Neutrophil (primary cell): ENCODE results near the gene CD34.
A peak's percentile ranks its signal among the peaks of the same experiment; 100 is the strongest.

Source experiments
- H3K27ac ChIP-seq: fragments of 200-600 bp; sonication (generic); 2 replicates; pipeline ENCODE4 v1.5.1; 2016; ENCODE audit warnings: mild to moderate bottlenecking, moderate library complexity
- H3K27me3 ChIP-seq: fragments of 200-600 bp; sonication (generic); 2 replicates; pipeline ENCODE4 v1.6.0; 2016; ENCODE audit warnings: mild to moderate bottlenecking
- H3K36me3 ChIP-seq: fragments of 200-600 bp; sonication (generic); 2 replicates; pipeline ENCODE4 v1.5.1; 2017
- H3K4me1 ChIP-seq, 2 experiments: fragments of 200-600 bp in 1 of 2; sonication (generic) in 1 of 2; 1 replicate in 1 of 2; 2 replicates in 1 of 2; pipeline versions ENCODE4 v1.5.1 to v1.6.1; 2013 to 2016; ENCODE audit warnings: low read depth in 1 of 2, low read length in 1 of 2, mild to moderate bottlenecking in 1 of 2, moderate library complexity in 1 of 2; ENCODE audit not compliant: control insufficient read depth in 1 of 2, insufficient read depth in 1 of 2
- H3K4me3 ChIP-seq, 2 experiments: fragments of 200-600 bp in 1 of 2; sonication (generic) in 1 of 2; 1 replicate in 1 of 2; 2 replicates in 1 of 2; pipeline ENCODE4 v1.5.1; 2013 to 2016; ENCODE audit warnings: low read depth in 1 of 2, low read length in 1 of 2, mild to moderate bottlenecking in 1 of 2, moderate library complexity in 1 of 2
- H3K9me3 ChIP-seq: fragments of 200-600 bp; sonication (generic); 2 replicates; pipeline ENCODE4 v1.5.1; 2016
- TF ChIP-seq, protein P1 (sequence below): fragments of 200-600 bp; sonication (generic); IDR thresholded peaks from 2 replicates; pipeline ENCODE4 v1.5.1; 2016; ENCODE audit warnings: antibody characterized with exemption

Gene CD34

DNA sequence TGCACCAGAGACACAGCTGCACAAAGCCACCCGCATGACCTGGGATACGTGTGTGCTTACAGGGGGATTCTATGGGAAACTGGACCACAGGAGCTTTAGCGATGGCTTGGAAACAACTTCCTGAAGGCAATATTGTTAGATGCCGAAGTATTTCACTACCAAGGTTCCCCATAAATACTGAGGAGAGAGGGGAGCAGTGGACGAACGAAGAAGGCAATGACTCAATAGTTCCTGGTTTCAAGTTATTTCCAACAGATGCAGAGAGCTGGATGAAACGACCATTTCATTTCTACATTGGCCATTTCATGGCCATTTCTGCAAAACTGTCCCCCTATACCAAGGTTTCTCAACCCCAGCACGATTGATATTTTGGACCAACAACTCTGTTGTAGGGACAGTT is 61.3 kb downstream of the CD34 start:
- TF ChIP-seq, protein P1, sequence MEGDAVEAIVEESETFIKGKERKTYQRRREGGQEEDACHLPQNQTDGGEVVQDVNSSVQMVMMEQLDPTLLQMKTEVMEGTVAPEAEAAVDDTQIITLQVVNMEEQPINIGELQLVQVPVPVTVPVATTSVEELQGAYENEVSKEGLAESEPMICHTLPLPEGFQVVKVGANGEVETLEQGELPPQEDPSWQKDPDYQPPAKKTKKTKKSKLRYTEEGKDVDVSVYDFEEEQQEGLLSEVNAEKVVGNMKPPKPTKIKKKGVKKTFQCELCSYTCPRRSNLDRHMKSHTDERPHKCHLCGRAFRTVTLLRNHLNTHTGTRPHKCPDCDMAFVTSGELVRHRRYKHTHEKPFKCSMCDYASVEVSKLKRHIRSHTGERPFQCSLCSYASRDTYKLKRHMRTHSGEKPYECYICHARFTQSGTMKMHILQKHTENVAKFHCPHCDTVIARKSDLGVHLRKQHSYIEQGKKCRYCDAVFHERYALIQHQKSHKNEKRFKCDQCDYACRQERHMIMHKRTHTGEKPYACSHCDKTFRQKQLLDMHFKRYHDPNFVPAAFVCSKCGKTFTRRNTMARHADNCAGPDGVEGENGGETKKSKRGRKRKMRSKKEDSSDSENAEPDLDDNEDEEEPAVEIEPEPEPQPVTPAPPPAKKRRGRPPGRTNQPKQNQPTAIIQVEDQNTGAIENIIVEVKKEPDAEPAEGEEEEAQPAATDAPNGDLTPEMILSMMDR: no peak
- Histone ChIP-seq H3K36me3 (no peaks in the 10 kb centered on the region), H3K9me3 (no peaks in the 10 kb centered on the region), H3K4me3 (no peak overlapping the region), H3K4me1 (peaks cover 68 to 79% of the 10 kb centered on the region in 2 experiments), H3K27ac (peak overlapping the region; percentile 80), H3K27me3 (no peaks in the 10 kb centered on the region)

DNA sequence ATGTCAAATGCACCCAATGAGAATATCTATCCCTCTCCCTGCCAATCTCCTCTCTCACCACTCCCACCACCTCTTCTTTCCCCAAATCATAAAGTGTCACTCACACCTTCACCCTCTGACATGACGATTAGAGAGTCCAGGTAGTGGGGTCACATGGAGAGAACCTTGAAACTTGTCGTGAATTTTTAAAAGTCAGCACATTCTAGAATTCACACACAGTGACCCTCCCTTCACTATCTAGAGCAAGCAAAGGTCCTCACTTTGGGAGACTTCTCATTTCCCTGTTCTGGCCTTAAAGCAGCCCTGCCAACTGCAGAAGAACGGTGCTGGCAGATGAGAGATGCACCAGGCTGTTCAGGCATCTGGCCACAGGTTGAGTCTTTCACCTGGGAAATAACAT is 61.9 kb downstream of the CD34 start:
- no peaks in the 10 kb centered on the region for H3K36me3 ChIP-seq
- H3K4me3 ChIP-seq: no peak overlapping the region
- peak overlapping the region; percentile 80 for H3K27ac ChIP-seq
- H3K9me3 ChIP-seq: no peaks in the 10 kb centered on the region
- peaks cover 74 to 85% of the 10 kb centered on the region in 2 experiments for H3K4me1 ChIP-seq
- H3K27me3 ChIP-seq: no peaks in the 10 kb centered on the region
- TF ChIP-seq, protein P1: no peak

DNA sequence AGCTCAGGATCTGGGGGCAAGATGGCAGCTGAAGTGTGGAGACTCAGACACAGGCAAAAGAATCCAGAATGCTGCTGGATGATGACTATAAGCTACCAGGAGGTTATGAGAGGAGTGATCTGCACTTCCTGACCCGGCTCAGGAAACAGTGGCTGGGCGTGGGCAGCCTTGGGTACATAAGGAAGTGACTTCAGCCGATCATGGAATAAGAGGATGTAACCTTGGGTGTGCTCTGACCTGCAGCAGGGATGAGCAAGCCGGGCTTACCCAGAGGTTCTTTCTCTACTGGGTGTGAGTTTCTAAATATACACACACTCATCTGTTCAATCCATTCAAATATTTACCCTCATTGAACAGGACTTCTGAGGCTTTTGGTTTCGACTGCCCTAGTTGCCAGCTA is 62.7 kb downstream of the CD34 start:
- Histone ChIP-seq H3K9me3 (no peaks in the 10 kb centered on the region), H3K4me1 (peaks cover 76 to 85% of the 10 kb centered on the region in 2 experiments), H3K27ac (peak overlapping the region; percentile 80), H3K27me3 (no peaks in the 10 kb centered on the region), H3K4me3 (peak overlapping the region; percentile 22 to 33), H3K36me3 (no peaks in the 10 kb centered on the region)
- TF ChIP-seq, protein P1: no peak

DNA sequence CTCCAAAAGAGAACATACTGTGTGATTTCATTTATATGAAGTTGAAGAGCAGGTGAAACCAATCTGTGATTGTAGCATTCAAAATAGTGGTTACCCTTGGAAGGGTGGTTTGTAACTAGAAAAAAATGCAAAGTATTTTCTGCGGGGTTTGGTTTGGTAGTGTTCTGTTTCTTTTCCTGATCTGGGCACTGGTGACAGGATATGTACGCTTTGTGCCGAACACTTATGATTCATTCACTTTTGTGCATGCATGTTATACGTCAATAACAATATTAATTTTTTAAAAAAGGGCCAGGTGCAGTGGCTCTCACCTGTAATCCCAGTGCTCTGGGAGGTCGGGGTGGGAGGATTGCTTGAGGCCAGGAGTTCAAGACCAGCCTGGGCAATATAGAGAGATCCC is 63.8 kb downstream of the CD34 start:
- TF ChIP-seq, protein P1: no peak
- H3K9me3 ChIP-seq: no peaks in the 10 kb centered on the region
- peaks cover 3% of the 10 kb centered on the region for H3K36me3 ChIP-seq
- H3K27me3 ChIP-seq: no peaks in the 10 kb centered on the region
- peaks cover 66 to 83% of the 10 kb centered on the region in 2 experiments for H3K4me1 ChIP-seq
- H3K4me3 ChIP-seq: no peak overlapping the region
- H3K27ac ChIP-seq: peak overlapping the region; percentile 10

DNA sequence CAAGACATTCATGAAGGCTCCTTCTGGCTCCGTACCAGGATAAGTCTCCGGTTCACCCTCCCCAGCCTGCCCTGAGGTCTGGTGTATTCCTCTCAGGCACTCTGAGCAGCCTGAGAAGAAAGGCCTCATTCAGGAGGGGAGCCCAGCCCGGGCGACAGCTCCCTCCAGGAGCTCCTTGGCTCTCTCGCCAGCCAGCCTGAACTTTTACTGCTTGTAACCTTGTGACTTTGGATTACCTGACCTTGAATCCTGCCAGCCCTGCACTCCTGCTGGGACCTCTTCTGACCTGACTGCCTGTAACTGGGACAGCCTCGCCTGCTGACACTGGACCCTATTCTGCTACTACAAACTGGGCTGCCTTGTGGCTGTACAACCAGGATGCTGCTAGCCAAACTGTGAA is 65.8 kb downstream of the CD34 start:
- peaks cover 3% of the 10 kb centered on the region for H3K36me3 ChIP-seq
- no peaks in the 10 kb centered on the region for H3K27me3 ChIP-seq
- peak overlapping the region in 1 of 2 experiments; percentile 5 for H3K4me3 ChIP-seq
- TF ChIP-seq, protein P1: no peak
- H3K27ac ChIP-seq: peak overlapping the region; percentile 70
- H3K4me1 ChIP-seq: peaks cover 55 to 76% of the 10 kb centered on the region in 2 experiments
- no peaks in the 10 kb centered on the region for H3K9me3 ChIP-seq

DNA sequence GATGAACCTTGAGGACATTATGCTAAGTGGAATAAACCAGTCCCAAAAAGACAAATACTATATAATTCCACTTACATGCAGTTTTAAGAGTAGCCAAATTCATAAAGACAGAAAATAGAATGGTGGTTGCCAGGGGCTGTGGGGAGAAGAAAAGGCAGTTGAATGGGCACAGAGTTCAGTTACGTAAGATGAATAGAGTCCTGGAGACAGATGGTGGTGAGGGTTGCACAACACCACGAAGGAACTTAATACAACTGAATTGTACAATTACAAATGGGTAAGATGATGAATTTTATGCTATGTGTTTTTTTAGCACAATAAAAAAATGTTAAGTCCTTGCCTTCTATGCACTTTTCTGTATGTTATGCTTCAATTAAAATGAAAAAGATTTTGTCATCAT is 66.6 kb downstream of the CD34 start:
- Histone ChIP-seq H3K27ac (peak overlapping the region; percentile 70), H3K27me3 (no peaks in the 10 kb centered on the region), H3K9me3 (no peaks in the 10 kb centered on the region), H3K36me3 (peaks cover 3% of the 10 kb centered on the region), H3K4me3 (no peak overlapping the region), H3K4me1 (peaks cover 48 to 69% of the 10 kb centered on the region in 2 experiments)
- TF ChIP-seq, protein P1: no peak
